BLaER1 treated with 17β-estradiol and CSF1 and Interleukin-3, amounts not matched to agents 10 nM and 100 nM (cell line): ENCODE measurements around the gene FGG.

Source experiments
- H3K27ac ChIP-seq, 11 experiments: shearing (Covaris generic); formaldehyde crosslinking; 2 replicates each; pipeline ENCODE4 v1.8.1; 2022
- H3K27me3 ChIP-seq, 11 experiments: shearing (Covaris generic); formaldehyde crosslinking; 2 replicates each; pipeline ENCODE4 v1.8.1; 2022
- H3K36me3 ChIP-seq, 11 experiments: shearing (Covaris generic); formaldehyde crosslinking; 2 replicates each; pipeline ENCODE4 v1.8.1; 2022
- H3K4me1 ChIP-seq, 10 experiments: shearing (Covaris generic); formaldehyde crosslinking; 2 replicates each; pipeline ENCODE4 v1.8.1; 2022
- H3K4me2 ChIP-seq, 11 experiments: shearing (Covaris generic); formaldehyde crosslinking; 2 replicates each; pipeline ENCODE4 v1.8.1; 2022
- H3K4me3 ChIP-seq, 10 experiments: shearing (Covaris generic); formaldehyde crosslinking; 2 replicates each; pipeline ENCODE4 v1.8.1; 2022
- H3K9ac ChIP-seq, 11 experiments: shearing (Covaris generic); formaldehyde crosslinking; 2 replicates each; pipeline ENCODE4 v1.8.1; 2022
- H3K9me3 ChIP-seq, 11 experiments: shearing (Covaris generic); formaldehyde crosslinking; replicated peaks in 1 of 11; 2 replicates each; pipeline ENCODE4 v1.8.1; 2022
- H4K20me1 ChIP-seq, 11 experiments: shearing (Covaris generic); formaldehyde crosslinking; 2 replicates each; pipeline ENCODE4 v1.8.1; 2022
- Cebpa-rat ChIP-seq, 11 experiments: shearing (Covaris generic); IDR thresholded peaks; 2 replicates each; pipeline ENCODE4 v1.8.1; 2022

FGG gene

GRCh38 chr4:154616287-154616686, 3.8 kb upstream of the FGG start:
- H3K27me3 ChIP-seq: no peaks in the 10 kb centered on the region
- H3K9ac ChIP-seq: no peak overlapping the region
- peak overlapping the region; percentile 1 to 50 (median 36); a peak in 15 of 22 replicates for H3K4me2 ChIP-seq
- no peak overlapping the region for H3K4me3 ChIP-seq
- H3K9me3 ChIP-seq: no peaks in the 10 kb centered on the region
- no peak for TF ChIP-seq Cebpa-rat (IDR thresholded peaks at IDR 0.05)
- H3K27ac ChIP-seq: peak overlapping the region in 4 of 11 experiments; percentile 5 to 34 (median 11); a peak in 6 of 22 replicates
- no peaks in the 10 kb centered on the region for H4K20me1 ChIP-seq
- peaks cover 0 to 11% (median 8%) of the 10 kb centered on the region in 10 experiments; a peak in 10 of 20 replicates for H3K4me1 ChIP-seq
- no peaks in the 10 kb centered on the region for H3K36me3 ChIP-seq

- Histone ChIP-seq H4K20me1 (no peaks in the 10 kb centered on the region), H3K4me2 (no peak overlapping the region), H3K4me3 (no peak overlapping the region), H3K9ac (no peak overlapping the region), H3K4me1 (peaks cover 0 to 11% (median 8%) of the 10 kb centered on the region in 10 experiments; a peak in 10 of 20 replicates), H3K9me3 (no peaks in the 10 kb centered on the region), H3K27ac (no peak overlapping the region), H3K36me3 (no peaks in the 10 kb centered on the region), H3K27me3 (no peaks in the 10 kb centered on the region)
- TF ChIP-seq Cebpa-rat (IDR thresholded peaks at IDR 0.05): no peak
Measured at GRCh38 chr4:154615211-154615610, 2.8 kb upstream of the FGG start.

- Histone ChIP-seq H3K27ac (no peak overlapping the region), H3K4me2 (no peak overlapping the region), H3K4me1 (peaks cover 0 to 11% (median 8%) of the 10 kb centered on the region in 10 experiments; a peak in 10 of 20 replicates), H3K4me3 (no peak overlapping the region), H3K9ac (no peak overlapping the region), H3K27me3 (no peaks in the 10 kb centered on the region), H4K20me1 (no peaks in the 10 kb centered on the region), H3K36me3 (no peaks in the 10 kb centered on the region), H3K9me3 (no peaks in the 10 kb centered on the region)
- TF ChIP-seq Cebpa-rat (IDR thresholded peaks at IDR 0.05): no peak
Measured at GRCh38 chr4:154614306-154614705, 1.9 kb upstream of the FGG start.

GRCh38 chr4:154611833-154612232, 623 bp downstream of the FGG start:
- Histone ChIP-seq H3K4me3 (no peak overlapping the region), H3K4me1 (peaks cover 0 to 9% (median 6%) of the 10 kb centered on the region in 10 experiments; a peak in 10 of 20 replicates), H4K20me1 (no peaks in the 10 kb centered on the region), H3K27me3 (no peaks in the 10 kb centered on the region), H3K4me2 (no peak overlapping the region), H3K36me3 (no peaks in the 10 kb centered on the region), H3K27ac (no peak overlapping the region), H3K9ac (no peak overlapping the region), H3K9me3 (no peaks in the 10 kb centered on the region)
- TF ChIP-seq Cebpa-rat (IDR thresholded peaks at IDR 0.05): no peak

GRCh38 chr4:154610582-154610981, 1.9 kb downstream of the FGG start:
- no peak for TF ChIP-seq Cebpa-rat (IDR thresholded peaks at IDR 0.05)
- no peak overlapping the region for H3K4me2 ChIP-seq

GRCh38 chr4:154609532-154609931, 2.9 kb downstream of the FGG start:
- no peak overlapping the region for H3K4me2 ChIP-seq
- no peaks in the 10 kb centered on the region for H3K4me1 ChIP-seq
- H3K9ac ChIP-seq: no peak overlapping the region
- H3K36me3 ChIP-seq: no peaks in the 10 kb centered on the region
- no peaks in the 10 kb centered on the region for H3K27me3 ChIP-seq
- no peaks in the 10 kb centered on the region for H3K9me3 ChIP-seq
- H3K27ac ChIP-seq: no peak overlapping the region
- H4K20me1 ChIP-seq: no peaks in the 10 kb centered on the region
- no peak for TF ChIP-seq Cebpa-rat (IDR thresholded peaks at IDR 0.05)
- H3K4me3 ChIP-seq: no peak overlapping the region

More at GRCh38 chr4:154610582-154610981, 1.9 kb downstream of the FGG start:
- no peaks in the 10 kb centered on the region for H4K20me1 ChIP-seq
- H3K9me3 ChIP-seq: no peaks in the 10 kb centered on the region
- H3K36me3 ChIP-seq: no peaks in the 10 kb centered on the region
- H3K4me3 ChIP-seq: no peak overlapping the region
- H3K4me1 ChIP-seq: no peaks in the 10 kb centered on the region
- H3K27ac ChIP-seq: no peak overlapping the region
- no peak overlapping the region for H3K9ac ChIP-seq
- H3K27me3 ChIP-seq: no peaks in the 10 kb centered on the region

- H3K27ac ChIP-seq: no peak overlapping the region
- TF ChIP-seq Cebpa-rat (IDR thresholded peaks at IDR 0.05): no peak
Measured at GRCh38 chr4:154608361-154609252, 3.8 kb downstream of the FGG start.

GRCh38 chr4:154606728-154607723, 5.4 kb downstream of the FGG start:
- no peaks in the 10 kb centered on the region for H3K9me3 ChIP-seq
- no peak overlapping the region for H3K9ac ChIP-seq
- no peaks in the 10 kb centered on the region for H4K20me1 ChIP-seq
- no peak overlapping the region for H3K4me3 ChIP-seq
- H3K27me3 ChIP-seq: no peaks in the 10 kb centered on the region
- no peak overlapping the region for H3K27ac ChIP-seq
- no peak overlapping the region for H3K4me2 ChIP-seq
- no peaks in the 10 kb centered on the region for H3K36me3 ChIP-seq
- no peak for TF ChIP-seq Cebpa-rat (IDR thresholded peaks at IDR 0.05)
- no peaks in the 10 kb centered on the region for H3K4me1 ChIP-seq

More at GRCh38 chr4:154608361-154609252, 3.8 kb downstream of the FGG start:
- Histone ChIP-seq H3K4me1 (no peaks in the 10 kb centered on the region), H4K20me1 (no peaks in the 10 kb centered on the region), H3K9ac (no peak overlapping the region), H3K4me3 (no peak overlapping the region), H3K36me3 (no peaks in the 10 kb centered on the region), H3K27me3 (no peaks in the 10 kb centered on the region), H3K9me3 (no peaks in the 10 kb centered on the region), H3K4me2 (no peak overlapping the region)

GRCh38 chr4:154604696-154605200, 7.7 kb downstream of the FGG start:
- no peak overlapping the region for H3K4me3 ChIP-seq
- H3K4me1 ChIP-seq: no peaks in the 10 kb centered on the region
- H3K9me3 ChIP-seq: no peaks in the 10 kb centered on the region
- H3K27me3 ChIP-seq: no peaks in the 10 kb centered on the region
- H3K9ac ChIP-seq: no peak overlapping the region
- no peak overlapping the region for H3K4me2 ChIP-seq
- no peak for TF ChIP-seq Cebpa-rat (IDR thresholded peaks at IDR 0.05)
- no peaks in the 10 kb centered on the region for H4K20me1 ChIP-seq
- no peak overlapping the region for H3K27ac ChIP-seq
- no peaks in the 10 kb centered on the region for H3K36me3 ChIP-seq
